ENCODE results near the gene CCDC57.

Gene CCDC57

DNA sequence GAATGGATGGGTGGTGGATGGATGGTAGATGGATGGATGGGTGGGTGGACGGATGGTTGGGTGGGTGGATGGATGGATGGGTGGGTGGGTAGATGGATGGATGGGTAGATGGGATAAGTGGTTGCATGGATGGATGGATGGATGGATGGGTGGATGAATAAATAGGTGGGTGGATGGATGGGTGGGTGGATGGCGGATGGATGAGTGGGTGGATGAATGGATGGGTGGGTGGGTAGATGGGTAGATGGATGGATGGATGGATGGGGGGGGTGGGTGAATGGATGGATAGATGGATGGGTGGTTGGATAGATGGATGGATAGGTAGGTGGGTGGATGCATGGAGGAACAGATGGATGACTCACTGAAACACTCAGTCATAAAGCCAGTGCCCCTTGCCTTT lies 63.6 kb downstream of the CCDC57 start:
- peaks cover 16% of the 10 kb centered on the region for H3K36me3 ChIP-seq (ENCODE audit: insufficient read depth, low read length)
- no peak overlapping the region for H2AFZ ChIP-seq (ENCODE audit: low read depth, low read length)
- no peaks in the 10 kb centered on the region for H3K79me2 ChIP-seq (ENCODE audit: insufficient read depth, low read length)
- TF ChIP-seq EZH2 (IDR thresholded peaks at IDR 0.05; ENCODE audit: borderline replicate concordance, low read depth, low read length, severe bottlenecking), result no peak
- TF ChIP-seq CTCF (IDR thresholded peaks at IDR 0.05; ENCODE audit: borderline replicate concordance, extremely low read depth, low read length, poor library complexity, severe bottlenecking), result no peak
- no peak overlapping the region for H3K4me3 ChIP-seq (ENCODE audit: low read depth in 1 of 2, low read length in 2 of 2)
- H4K20me1 ChIP-seq (ENCODE audit: insufficient read depth, low read length), result 0 out of 2 replicates have a peak, but pooled peaks cover 3% of the 10 kb centered on the region
- H3K27ac ChIP-seq (ENCODE audit: low read length), result no peak overlapping the region
- no peaks in the 10 kb centered on the region for H3K9me3 ChIP-seq (ENCODE audit: insufficient read depth, low read length, severe bottlenecking)
- no peak overlapping the region for H3K4me2 ChIP-seq (ENCODE audit: insufficient read depth, low read length)
- H3K4me1 ChIP-seq (ENCODE audit: insufficient read depth, low read length), result no peaks in the 10 kb centered on the region
- H3K27me3 ChIP-seq (ENCODE audit: insufficient read depth, low read length, poor library complexity), result no peaks in the 10 kb centered on the region
- no peak overlapping the region for H3K9ac ChIP-seq (ENCODE audit: low read depth, low read length)
- ATAC-seq (ENCODE audit: insufficient read depth, low read depth), result no peak
- no peak for DNase-seq

DNA sequence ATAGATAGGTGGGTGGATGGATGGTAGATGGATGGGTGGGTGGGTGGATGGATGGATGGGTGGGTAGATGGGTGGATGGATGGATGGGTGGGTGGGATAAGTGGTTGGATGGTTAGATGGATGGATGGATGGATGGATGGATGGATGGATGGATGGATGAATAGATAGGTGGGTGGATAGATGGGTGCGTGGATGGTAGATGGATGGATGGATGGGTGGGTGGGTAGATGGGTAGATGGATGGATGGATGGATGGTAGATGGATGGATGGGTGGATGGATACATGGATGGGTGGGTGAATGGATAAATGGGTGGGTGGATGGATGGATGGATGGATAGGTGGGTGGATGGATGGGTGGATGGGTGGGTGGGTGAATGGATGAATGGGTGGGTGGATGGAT lies 64.6 kb downstream of the CCDC57 start:
- H3K27me3 ChIP-seq (ENCODE audit: insufficient read depth, low read length, poor library complexity), result no peaks in the 10 kb centered on the region
- H2AFZ ChIP-seq (ENCODE audit: low read depth, low read length), result no peak overlapping the region
- no peaks in the 10 kb centered on the region for H3K9me3 ChIP-seq (ENCODE audit: insufficient read depth, low read length, severe bottlenecking)
- DNase-seq (no peak), ATAC-seq (ENCODE audit: insufficient read depth, low read depth) (no peak)
- no peaks in the 10 kb centered on the region for H3K79me2 ChIP-seq (ENCODE audit: insufficient read depth, low read length)
- TF ChIP-seq CTCF (IDR thresholded peaks at IDR 0.05; ENCODE audit: borderline replicate concordance, extremely low read depth, low read length, poor library complexity, severe bottlenecking) (no peak), EZH2 (IDR thresholded peaks at IDR 0.05; ENCODE audit: borderline replicate concordance, low read depth, low read length, severe bottlenecking) (no peak)
- H3K4me2 ChIP-seq (ENCODE audit: insufficient read depth, low read length), result no peak overlapping the region
- no peaks in the 10 kb centered on the region for H3K4me1 ChIP-seq (ENCODE audit: insufficient read depth, low read length)
- H4K20me1 ChIP-seq (ENCODE audit: insufficient read depth, low read length), result 0 out of 2 replicates have a peak, but pooled peaks cover 3% of the 10 kb centered on the region
- no peak overlapping the region for H3K4me3 ChIP-seq (ENCODE audit: low read depth in 1 of 2, low read length in 2 of 2)
- peaks cover 11% of the 10 kb centered on the region for H3K36me3 ChIP-seq (ENCODE audit: insufficient read depth, low read length)
- no peak overlapping the region for H3K9ac ChIP-seq (ENCODE audit: low read depth, low read length)
- no peak overlapping the region for H3K27ac ChIP-seq (ENCODE audit: low read length)

GRCh38 chr17:82146663-82147654 lies 65.7 kb downstream of the CCDC57 start:
- no peak overlapping the region for H3K27ac ChIP-seq (ENCODE audit: low read length)
- H3K4me3 ChIP-seq (ENCODE audit: low read depth in 1 of 2, low read length in 2 of 2), result no peak overlapping the region
- no peaks in the 10 kb centered on the region for H3K4me1 ChIP-seq (ENCODE audit: insufficient read depth, low read length)
- H2AFZ ChIP-seq (ENCODE audit: low read depth, low read length), result no peak overlapping the region
- no peaks in the 10 kb centered on the region for H3K9me3 ChIP-seq (ENCODE audit: insufficient read depth, low read length, severe bottlenecking)
- no peak overlapping the region for H3K9ac ChIP-seq (ENCODE audit: low read depth, low read length)
- no peak overlapping the region for H3K4me2 ChIP-seq (ENCODE audit: insufficient read depth, low read length)
- DNase-seq (no peak), ATAC-seq (ENCODE audit: insufficient read depth, low read depth) (no peak)
- H3K27me3 ChIP-seq (ENCODE audit: insufficient read depth, low read length, poor library complexity), result no peaks in the 10 kb centered on the region
- TF ChIP-seq CTCF (IDR thresholded peaks at IDR 0.05; ENCODE audit: borderline replicate concordance, extremely low read depth, low read length, poor library complexity, severe bottlenecking) (no peak), EZH2 (IDR thresholded peaks at IDR 0.05; ENCODE audit: borderline replicate concordance, low read depth, low read length, severe bottlenecking) (no peak)
- peaks cover 9% of the 10 kb centered on the region for H3K36me3 ChIP-seq (ENCODE audit: insufficient read depth, low read length)
- no peaks in the 10 kb centered on the region for H3K79me2 ChIP-seq (ENCODE audit: insufficient read depth, low read length)
- 0 out of 2 replicates have a peak, but pooled peaks cover 3% of the 10 kb centered on the region for H4K20me1 ChIP-seq (ENCODE audit: insufficient read depth, low read length)
